Effector memory CD8-positive, alpha-beta T cell (primary cell): ENCODE measurements around the gene OPCML.

ENCODE experiments used
- ATAC-seq: fragments of 150-1000 bp; cut with Tn5 transposase; replicated peaks from 2 replicates; pipeline ENCODE4 v1.10.0; 2021; ENCODE audit warnings: mild to moderate bottlenecking, moderate library complexity
- DNase-seq, 3 experiments: peaks; one replicate each; pipeline ENCODE4 v3.0.0; 2021
- H3K27ac Mint-ChIP-seq, 2 donors: one replicate each; pipeline ENCODE4 v1.8.0; 2022; ENCODE audit warnings: mild to moderate bottlenecking in 2 of 2, mixed read lengths in 2 of 2, moderate library complexity in 2 of 2
- H3K27me3 Mint-ChIP-seq, 2 donors: one replicate each; pipeline ENCODE4 v1.8.0; 2022; ENCODE audit warnings: mixed read lengths in 2 of 2
- H3K36me3 Mint-ChIP-seq: one replicate; pipeline ENCODE4 v1.8.0; 2022; ENCODE audit warnings: mild to moderate bottlenecking, moderate library complexity, mixed read lengths; ENCODE audit not compliant: insufficient read depth
- H3K4me1 Mint-ChIP-seq, 2 donors: one replicate each; pipeline ENCODE4 v1.8.0; 2022; ENCODE audit warnings: low read depth in 2 of 2, mixed read lengths in 2 of 2
- H3K4me3 Mint-ChIP-seq, 2 donors: one replicate each; pipeline ENCODE4 v1.8.0; 2022; ENCODE audit warnings: mild to moderate bottlenecking in 2 of 2, mixed read lengths in 2 of 2, moderate library complexity in 2 of 2
- H3K9me3 Mint-ChIP-seq, 2 donors: one replicate each; pipeline ENCODE4 v1.8.0; 2022; ENCODE audit warnings: mixed read lengths in 2 of 2

The OPCML gene

DNA sequence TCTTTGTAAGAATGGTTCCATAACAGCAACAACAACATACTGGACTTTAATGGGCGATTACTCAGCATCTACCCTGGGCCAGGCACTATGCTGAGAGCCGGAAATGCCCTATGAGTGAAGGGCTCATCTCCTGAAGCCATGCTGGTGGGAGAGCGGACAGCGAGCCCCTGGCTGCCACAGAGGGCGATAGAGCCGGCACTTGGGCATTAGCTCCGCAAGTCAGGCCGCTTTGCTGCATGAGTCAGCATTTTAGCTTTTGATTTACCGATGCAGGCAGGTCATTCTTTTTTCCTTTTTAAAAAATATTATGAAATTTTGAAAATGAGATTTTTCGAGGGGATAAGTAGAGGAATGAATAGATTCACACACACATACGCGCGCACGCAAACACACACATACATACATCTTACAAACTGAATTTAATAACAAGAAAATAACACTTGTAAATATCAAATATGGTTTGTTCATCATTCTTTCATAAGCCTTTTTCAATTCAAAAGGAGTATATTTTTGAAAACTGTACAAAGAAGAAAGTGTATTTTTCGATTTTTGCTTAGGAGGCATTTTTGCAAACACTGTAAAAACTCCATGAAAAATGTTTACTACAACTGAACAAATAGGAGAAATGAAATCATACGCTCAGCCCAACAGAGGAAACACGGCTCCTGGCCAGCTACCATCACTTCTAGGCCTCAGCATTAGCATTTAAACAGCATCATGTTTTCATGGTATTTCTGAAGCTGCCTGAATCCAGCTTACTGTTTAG lies 667.3 kb downstream of the OPCML start:
- Mint-ChIP-seq H3K4me3 (no peak overlapping the region), H3K9me3 (no peaks in the 10 kb centered on the region), H3K36me3 (no peaks in the 10 kb centered on the region), H3K4me1 (no peaks in the 10 kb centered on the region), H3K27me3 (no peaks in the 10 kb centered on the region), H3K27ac (no peak overlapping the region)
- ATAC-seq = no peak
- DNase-seq = no peak

DNA sequence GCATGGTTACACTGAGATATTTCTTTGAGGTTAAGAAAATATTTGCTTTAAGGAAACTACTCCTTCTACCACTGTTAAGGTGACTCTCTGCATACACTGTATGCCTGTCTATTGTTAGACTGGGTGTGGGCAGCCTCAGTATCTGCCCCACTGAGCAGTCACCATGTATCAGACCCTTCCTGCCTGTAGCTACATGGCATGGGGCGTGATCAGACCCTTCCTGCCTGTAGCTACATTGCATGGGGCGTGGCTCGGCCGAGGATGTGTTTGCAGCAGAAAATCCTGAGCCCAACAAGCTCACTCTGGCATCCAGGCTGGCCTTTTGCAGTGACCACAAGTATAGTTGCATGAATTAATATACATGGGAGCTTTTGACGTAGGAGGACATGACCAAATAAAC lies 669.4 kb downstream of the OPCML start:
- ATAC-seq = no peak
- Mint-ChIP-seq H3K4me1 (no peaks in the 10 kb centered on the region), H3K27ac (no peak overlapping the region), H3K4me3 (no peak overlapping the region), H3K9me3 (no peaks in the 10 kb centered on the region), H3K36me3 (peaks cover under 1% of the 10 kb centered on the region), H3K27me3 (peaks cover 0 to 7% of the 10 kb centered on the region in 2 donors)
- DNase-seq = no peak

DNA sequence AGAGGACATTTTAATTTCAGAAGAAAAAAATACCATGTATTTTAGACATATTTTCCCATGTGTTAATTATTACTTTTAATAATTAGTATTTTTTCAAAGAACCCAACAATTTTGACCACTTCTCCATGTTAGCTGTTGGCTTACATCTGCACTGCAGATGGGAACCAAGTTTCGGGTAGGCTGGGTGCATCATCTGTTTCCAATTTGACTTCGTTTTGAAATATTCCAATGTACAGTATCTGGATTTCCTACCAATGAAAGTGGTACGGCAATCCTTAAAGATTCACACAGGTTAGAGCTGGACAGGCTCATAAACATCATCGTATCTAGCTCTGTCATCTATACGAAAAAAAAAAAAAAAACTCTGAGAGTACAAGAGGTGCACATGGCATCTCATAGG lies 670.2 kb downstream of the OPCML start:
- Mint-ChIP-seq H3K36me3 (peaks cover 3% of the 10 kb centered on the region), H3K4me1 (no peaks in the 10 kb centered on the region), H3K27me3 (peaks cover 0 to 7% of the 10 kb centered on the region in 2 donors), H3K27ac (no peak overlapping the region), H3K4me3 (no peak overlapping the region), H3K9me3 (no peaks in the 10 kb centered on the region)
- no peak for DNase-seq
- ATAC-seq = no peak

DNA sequence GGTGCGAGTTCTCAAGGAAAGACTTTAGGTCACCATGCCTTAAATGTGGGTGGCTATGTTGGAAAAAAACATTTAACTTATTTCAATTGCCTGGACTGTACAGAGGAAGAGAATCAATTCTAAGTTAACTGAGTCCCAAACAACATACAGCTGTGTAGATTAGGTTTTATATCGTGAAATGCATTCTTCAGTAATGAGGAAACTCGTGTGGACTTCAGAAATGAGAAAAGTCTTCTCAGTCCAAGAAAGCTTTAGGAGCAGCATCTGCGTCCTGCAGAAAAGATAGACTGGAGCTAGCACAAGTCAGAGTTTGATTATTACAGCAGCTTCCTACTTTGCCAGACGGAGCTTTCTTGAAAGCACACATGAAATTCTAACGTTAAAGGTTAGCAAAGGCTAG lies 673.0 kb downstream of the OPCML start:
- H3K4me1 Mint-ChIP-seq = no peaks in the 10 kb centered on the region
- no peak for ATAC-seq
- no peak overlapping the region for H3K27ac Mint-ChIP-seq
- no peak for DNase-seq
- no peak overlapping the region for H3K4me3 Mint-ChIP-seq
- no peaks in the 10 kb centered on the region for H3K9me3 Mint-ChIP-seq
- H3K27me3 Mint-ChIP-seq = peaks cover 0 to 7% of the 10 kb centered on the region in 2 donors
- peaks cover 3% of the 10 kb centered on the region for H3K36me3 Mint-ChIP-seq

DNA sequence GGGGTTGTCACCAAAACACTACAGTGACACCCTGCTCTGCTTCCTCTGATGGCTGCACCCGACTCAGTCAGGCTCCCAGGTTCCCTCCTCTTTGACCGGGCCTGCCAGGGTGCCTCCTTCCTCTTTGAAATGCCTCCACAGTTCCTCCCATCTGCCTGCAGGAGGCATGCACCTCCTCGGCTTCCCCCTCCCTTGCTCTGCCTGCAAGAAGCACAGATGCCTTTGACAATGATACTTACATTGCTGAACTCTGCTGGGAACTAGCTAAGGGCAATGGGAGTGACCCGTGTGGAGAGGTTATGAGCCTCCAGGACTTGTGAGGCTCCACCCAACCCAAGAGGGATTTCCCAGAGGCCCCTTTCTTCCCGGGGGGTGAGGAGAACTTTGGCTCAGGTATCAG lies 674.1 kb downstream of the OPCML start:
- no peaks in the 10 kb centered on the region for H3K9me3 Mint-ChIP-seq
- no peaks in the 10 kb centered on the region for H3K4me1 Mint-ChIP-seq
- DNase-seq (no peak), ATAC-seq (no peak)
- no peak overlapping the region for H3K4me3 Mint-ChIP-seq
- no peak overlapping the region for H3K27ac Mint-ChIP-seq
- peaks cover 3% of the 10 kb centered on the region for H3K36me3 Mint-ChIP-seq
- peaks cover 0 to 7% of the 10 kb centered on the region in 2 donors for H3K27me3 Mint-ChIP-seq

DNA sequence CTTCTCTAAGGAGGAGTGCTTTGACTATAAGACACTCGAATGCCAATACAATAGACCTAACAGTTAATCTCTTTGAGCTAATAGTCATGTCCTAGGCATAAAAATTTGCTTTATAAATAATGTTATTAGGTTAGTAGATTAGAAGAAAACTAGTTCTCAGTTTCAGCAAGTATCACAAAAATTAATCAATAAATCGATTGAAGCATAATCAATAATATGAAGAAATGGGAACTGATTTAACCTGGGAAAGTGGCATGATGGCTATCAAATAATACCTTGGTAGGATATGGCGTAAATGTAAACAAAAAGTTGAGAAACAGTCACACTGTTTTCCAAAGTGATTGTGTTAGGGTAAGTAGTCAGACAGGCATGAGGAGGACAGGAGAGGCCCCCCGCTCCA lies 676.3 kb downstream of the OPCML start:
- no peak overlapping the region for H3K27ac Mint-ChIP-seq
- H3K9me3 Mint-ChIP-seq = no peaks in the 10 kb centered on the region
- no peak overlapping the region for H3K4me3 Mint-ChIP-seq
- DNase-seq = no peak
- no peak for ATAC-seq
- no peaks in the 10 kb centered on the region for H3K4me1 Mint-ChIP-seq
- peaks cover 0 to 7% of the 10 kb centered on the region in 2 donors for H3K27me3 Mint-ChIP-seq
- peaks cover 3% of the 10 kb centered on the region for H3K36me3 Mint-ChIP-seq

DNA sequence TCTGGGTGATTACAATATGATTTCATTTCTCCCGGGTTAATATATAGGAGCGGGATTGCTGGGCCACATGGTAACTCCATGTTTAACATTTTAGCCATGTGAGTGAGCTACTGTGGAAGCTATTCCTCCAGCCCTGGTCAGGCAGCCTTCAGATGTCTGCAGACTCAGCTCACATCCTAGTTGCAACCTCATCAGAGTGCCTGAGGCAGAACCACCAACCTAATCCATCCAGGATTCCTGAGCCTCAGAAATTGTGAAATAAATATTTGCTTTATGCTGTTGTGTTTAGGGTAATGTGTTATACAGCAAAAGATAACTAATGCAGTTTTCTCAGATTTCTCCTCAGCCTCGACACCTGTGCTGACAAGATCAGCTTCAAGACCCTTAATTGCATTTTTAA lies 676.8 kb downstream of the OPCML start:
- ATAC-seq (no peak), DNase-seq (no peak)
- no peaks in the 10 kb centered on the region for H3K9me3 Mint-ChIP-seq
- no peak overlapping the region for H3K4me3 Mint-ChIP-seq
- peaks cover 0 to 7% of the 10 kb centered on the region in 2 donors for H3K27me3 Mint-ChIP-seq
- H3K36me3 Mint-ChIP-seq = peaks cover 3% of the 10 kb centered on the region
- no peaks in the 10 kb centered on the region for H3K4me1 Mint-ChIP-seq
- H3K27ac Mint-ChIP-seq = no peak overlapping the region

DNA sequence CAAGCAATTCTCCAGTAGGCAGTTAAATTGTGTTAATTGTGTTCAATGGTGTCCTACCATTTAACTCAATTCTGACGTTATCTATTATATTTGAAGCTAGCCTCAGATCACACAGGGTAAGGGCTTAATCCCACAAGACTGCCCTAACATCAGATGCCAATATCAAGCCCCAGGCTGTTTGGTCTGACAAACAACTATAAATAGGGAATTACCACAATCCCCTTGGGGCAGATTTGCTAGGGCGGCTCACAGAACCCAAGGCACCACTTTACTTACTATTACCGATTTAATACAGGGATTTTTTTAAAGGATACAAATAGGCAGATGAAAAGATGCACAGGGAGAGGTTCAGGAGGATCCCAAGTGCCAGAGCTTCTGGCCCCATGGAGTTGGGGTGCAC lies 678.4 kb downstream of the OPCML start:
- DNase-seq (no peak), ATAC-seq (no peak)
- H3K4me3 Mint-ChIP-seq = no peak overlapping the region
- H3K9me3 Mint-ChIP-seq = no peaks in the 10 kb centered on the region
- no peak overlapping the region for H3K27ac Mint-ChIP-seq
- H3K4me1 Mint-ChIP-seq = no peaks in the 10 kb centered on the region
- H3K36me3 Mint-ChIP-seq = peaks cover 5% of the 10 kb centered on the region
- H3K27me3 Mint-ChIP-seq = peaks cover 0 to 13% of the 10 kb centered on the region in 2 donors

DNA sequence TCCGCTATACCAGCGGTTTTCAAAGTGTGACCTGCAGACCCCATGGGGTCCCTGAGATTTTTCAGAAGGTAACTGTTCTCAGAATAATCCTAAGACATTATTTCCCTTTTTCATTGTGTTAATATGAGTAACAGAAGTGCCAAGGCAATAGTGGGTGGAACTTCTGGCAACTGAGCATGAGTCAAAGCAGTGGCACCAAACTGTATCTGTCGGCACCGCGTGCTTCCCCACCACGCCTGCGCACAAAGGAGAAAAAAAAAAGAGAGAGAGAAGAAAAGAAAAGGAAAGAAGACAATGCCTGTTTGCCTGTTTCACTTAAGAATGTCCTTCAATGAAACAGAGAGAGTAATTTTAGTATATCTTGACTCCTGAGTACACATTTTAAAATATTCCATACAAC lies 679.9 kb downstream of the OPCML start:
- H3K36me3 Mint-ChIP-seq = peaks cover 3% of the 10 kb centered on the region
- H3K4me1 Mint-ChIP-seq = no peaks in the 10 kb centered on the region
- no peak overlapping the region for H3K4me3 Mint-ChIP-seq
- no peak overlapping the region for H3K27ac Mint-ChIP-seq
- no peak for ATAC-seq
- H3K9me3 Mint-ChIP-seq = no peaks in the 10 kb centered on the region
- DNase-seq = no peak
- H3K27me3 Mint-ChIP-seq = peaks cover 0 to 6% of the 10 kb centered on the region in 2 donors

DNA sequence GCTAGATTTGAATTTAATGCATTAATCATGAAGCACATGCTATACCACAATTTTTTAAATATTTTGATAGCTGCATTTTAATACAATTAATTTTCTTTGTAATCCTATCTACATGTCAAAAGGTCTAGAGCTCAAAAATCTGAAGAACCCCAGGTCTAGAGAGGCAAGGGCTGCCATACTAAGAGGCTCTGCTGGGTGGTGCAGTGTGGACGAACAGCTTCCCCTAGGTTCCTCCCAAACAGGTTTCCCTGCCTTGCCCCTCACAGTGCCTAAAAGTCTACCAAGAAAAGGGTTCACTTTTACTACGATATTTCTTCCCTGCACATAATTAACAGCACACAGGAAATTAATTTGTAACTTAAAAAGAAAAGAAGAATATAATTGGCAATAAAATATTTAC lies 681.1 kb downstream of the OPCML start:
- ATAC-seq (no peak), DNase-seq (no peak)
- Mint-ChIP-seq H3K36me3 (peaks cover 3% of the 10 kb centered on the region), H3K4me1 (no peaks in the 10 kb centered on the region), H3K9me3 (no peaks in the 10 kb centered on the region), H3K27ac (no peak overlapping the region), H3K4me3 (no peak overlapping the region), H3K27me3 (peaks cover 0 to 6% of the 10 kb centered on the region in 2 donors)

DNA sequence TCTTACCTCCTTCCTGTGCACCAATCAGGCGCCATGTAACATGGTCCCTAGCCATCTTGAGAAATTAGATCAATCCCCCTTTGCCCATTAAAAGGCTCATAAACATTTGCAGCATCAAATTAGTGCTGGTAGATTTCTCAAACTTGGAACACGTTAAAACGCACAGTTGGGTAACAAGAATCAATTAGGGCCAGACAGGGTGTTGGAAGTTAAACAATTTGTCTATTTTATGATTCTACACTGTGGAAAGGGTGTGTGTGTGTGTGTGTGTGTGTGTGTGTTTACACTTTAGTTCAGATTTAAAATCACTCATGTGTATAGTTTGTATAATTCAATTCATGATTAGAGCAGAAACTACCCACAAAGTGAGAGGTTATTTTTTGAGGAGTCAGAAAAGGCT lies 682.0 kb downstream of the OPCML start:
- Mint-ChIP-seq H3K4me1 (no peaks in the 10 kb centered on the region), H3K9me3 (no peaks in the 10 kb centered on the region), H3K4me3 (no peak overlapping the region), H3K27me3 (peaks cover 0 to 6% of the 10 kb centered on the region in 2 donors), H3K27ac (no peak overlapping the region), H3K36me3 (peaks cover 3% of the 10 kb centered on the region)
- DNase-seq (no peak), ATAC-seq (no peak)

DNA sequence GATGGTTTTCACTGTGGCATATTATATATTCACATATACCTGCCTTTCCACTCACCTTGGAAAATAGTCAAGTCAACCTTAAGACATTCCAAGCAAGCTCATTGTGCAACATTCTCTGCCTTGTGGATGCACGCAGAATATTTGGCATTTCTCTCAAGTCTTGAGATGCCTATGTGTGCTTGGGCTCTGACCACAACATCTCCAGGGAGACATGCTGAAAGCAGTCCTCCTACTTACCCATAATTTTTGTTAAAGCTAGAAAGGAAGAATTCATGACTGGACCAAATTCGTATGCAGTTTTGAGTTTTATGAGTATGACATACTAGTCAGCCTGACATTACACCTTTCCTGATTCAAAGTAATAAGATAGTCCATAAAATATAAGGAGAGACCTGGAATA lies 684.0 kb downstream of the OPCML start:
- Mint-ChIP-seq H3K9me3 (no peaks in the 10 kb centered on the region), H3K4me3 (no peak overlapping the region), H3K36me3 (peaks cover 3% of the 10 kb centered on the region), H3K27me3 (peaks cover 0 to 6% of the 10 kb centered on the region in 2 donors), H3K4me1 (no peaks in the 10 kb centered on the region), H3K27ac (no peak overlapping the region)
- DNase-seq (no peak), ATAC-seq (no peak)

DNA sequence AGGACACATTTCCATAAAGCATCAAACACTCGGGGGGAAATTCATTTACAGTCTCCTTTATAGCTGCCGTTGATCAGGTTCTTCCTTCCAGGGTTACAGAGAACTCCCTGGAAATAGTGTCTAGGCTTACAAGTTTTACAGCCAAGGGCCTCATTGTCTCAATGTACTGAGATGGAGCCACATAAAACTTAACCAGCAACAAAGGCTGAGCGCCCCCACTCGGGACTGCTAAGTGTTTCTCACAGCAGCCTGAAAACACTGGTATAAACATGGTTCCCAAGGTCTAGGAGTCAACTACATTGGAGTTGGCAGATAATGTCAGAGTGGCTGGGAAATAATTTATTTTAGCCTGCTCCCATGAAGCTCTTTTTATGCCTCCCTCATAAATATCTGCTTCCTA lies 686.2 kb downstream of the OPCML start:
- H3K36me3 Mint-ChIP-seq = peaks cover 3% of the 10 kb centered on the region
- DNase-seq = no peak
- peaks cover 0 to 2% of the 10 kb centered on the region in 2 donors for H3K9me3 Mint-ChIP-seq
- no peak for ATAC-seq
- H3K4me3 Mint-ChIP-seq = no peak overlapping the region
- H3K4me1 Mint-ChIP-seq = no peaks in the 10 kb centered on the region
- peaks cover 0 to 6% of the 10 kb centered on the region in 2 donors for H3K27me3 Mint-ChIP-seq
- H3K27ac Mint-ChIP-seq = no peak overlapping the region

DNA sequence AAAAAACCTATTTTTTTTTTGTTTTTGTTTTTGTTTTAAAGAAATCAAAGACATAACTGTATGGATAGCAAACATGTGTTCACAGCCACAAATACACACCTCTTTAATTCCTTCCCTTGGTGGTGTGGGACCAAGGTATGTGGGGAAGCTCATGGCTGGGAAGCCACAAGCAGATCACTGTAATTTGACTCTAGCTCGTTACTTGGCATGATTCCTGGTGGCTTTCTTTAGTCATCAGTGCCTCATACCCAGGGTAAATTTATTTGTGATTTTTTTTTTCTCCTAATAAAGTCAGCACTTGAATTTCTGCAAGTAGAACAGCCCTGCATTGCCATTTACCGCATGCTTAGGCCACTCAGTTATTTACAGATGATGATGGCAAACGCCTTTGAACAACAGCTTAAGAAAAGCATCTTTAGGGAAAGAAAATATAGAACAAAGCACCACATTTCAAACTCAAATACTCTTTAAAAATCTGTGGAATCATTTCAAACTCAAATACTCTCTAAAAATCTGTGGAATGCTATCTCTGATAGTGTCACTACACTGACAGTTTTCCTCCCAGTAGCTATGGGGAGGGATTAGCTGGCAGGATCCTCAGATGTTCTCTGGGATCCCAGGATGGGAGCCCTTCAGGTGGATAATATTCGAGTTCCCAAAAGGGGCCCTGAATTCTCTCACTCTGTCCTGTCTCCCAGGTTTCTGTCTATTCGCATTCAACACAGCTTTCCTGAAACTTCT lies 687.2 kb downstream of the OPCML start:
- H3K4me3 Mint-ChIP-seq = no peak overlapping the region
- H3K9me3 Mint-ChIP-seq = peaks cover 0 to 3% of the 10 kb centered on the region in 2 donors
- peaks cover 3% of the 10 kb centered on the region for H3K36me3 Mint-ChIP-seq
- H3K4me1 Mint-ChIP-seq = no peaks in the 10 kb centered on the region
- no peak overlapping the region for H3K27ac Mint-ChIP-seq
- ATAC-seq = no peak
- no peak for DNase-seq
- H3K27me3 Mint-ChIP-seq = peaks cover 0 to 6% of the 10 kb centered on the region in 2 donors
